ENCODE measurements around the gene FAM219B. TPM values are rescaled to one million over a fixed set of nuclear protein-coding genes. Genes with fewer than 3 reads are reported as not detected.

FAM219B gene
- total RNA-seq, 1 experiment from 2014 or later, result 64.3 TPM

GRCh38 chr15:74873036-74873755, 33.5 kb downstream of the FAM219B start, which contains the start of gene SCAMP2:
Gene SCAMP2, minus strand, starts transcription at chr15:74873365. Its CDS starts 110 bp downstream, at chr15:74873255.
- CTCF ChIA-PET, result interaction anchor here (1.0 kb wide), 1 partner anchor 28 kb away, joined by 4 read pairs; no protein-coding TSS in a partner anchor
- Histone ChIP-seq H3K4me3 (replicated peaks in 1 of 2; ENCODE audit: low read depth in 1 of 2, low read length in 2 of 2) (peak within 1 kb of the TSS; percentile 84 to 89), H4K20me1 (ENCODE audit: insufficient read depth) (no peaks in the 10 kb centered on the region), H3K79me2 (ENCODE audit: insufficient read depth, low read length) (peaks cover 46% of the 10 kb centered on the region), H3K4me2 (ENCODE audit: low read length) (peak within 1 kb of the TSS; percentile 98), H3K27me3 (ENCODE audit: insufficient read depth, low read length) (no peaks in the 10 kb centered on the region), H3K27ac (ENCODE audit: low read depth, low read length) (peak within 1 kb of the TSS; percentile 71), H3K4me1 (ENCODE audit: control insufficient read depth in 1 of 2, insufficient read depth in 2 of 2, low read length in 2 of 2) (peaks cover 0 to 26% of the 10 kb centered on the region in 2 experiments; a peak in 2 of 4 replicates), H3K9ac (ENCODE audit: low read length) (peak within 1 kb of the TSS; percentile 83), H3K9me2 (ENCODE audit: insufficient read depth) (no peaks in the 10 kb centered on the region), H2AFZ (ENCODE audit: low read depth, low read length, poor library complexity, severe bottlenecking) (peak within 1 kb of the TSS; percentile 71), H3K9me3 (ENCODE audit: control insufficient read depth in 1 of 2, insufficient read depth in 1 of 2, low read depth in 1 of 2, low read length in 2 of 2) (no peaks in the 10 kb centered on the region), H3K36me3 (ENCODE audit: control insufficient read depth in 1 of 2, insufficient read depth in 2 of 2, low read length in 2 of 2) (peaks cover 0 to 5% of the 10 kb centered on the region in 2 experiments; a peak in 1 of 4 replicates)
- peak; percentile 98 for ATAC-seq
- POLR2A ChIA-PET, result no interaction called here
- DNase-seq (ENCODE audit: low read depth, low spot score), result peak; percentile 91
- intact Hi-C loops (cut with micrococcal nuclease), result loop anchor here (2.0 kb wide), 1 partner anchor 30 kb away; the partner anchor contains the start of gene ULK3
- RAD21 ChIA-PET (ENCODE audit: low non-redundant PET in 1 of 2, low total read pairs in 2 of 2, uncharacterized antibody in 2 of 2, unreplicated experiment in 2 of 2), result no interaction called here
- TSS peak; percentile 87 for BruUV-seq (replicated peaks)
- TF ChIP-seq CEBPB (IDR thresholded peaks at IDR 0.05; ENCODE audit: low read depth), result no peak
- peak; percentile 20; the same call in 1 of the 2 replicates for TF ChIP-seq FOSL1 (IDR thresholded peaks at IDR 0.05; ENCODE audit: low read depth)
- peak; percentile 92 for TF ChIP-seq POLR2AphosphoS5 (IDR thresholded peaks at IDR 0.05; ENCODE audit: low read depth, low read length)
- TF ChIP-seq CBX3 (IDR thresholded peaks at IDR 0.05; ENCODE audit: low read depth), result no peak
- peak; percentile 82 for TF ChIP-seq SP1 (IDR thresholded peaks at IDR 0.05; ENCODE audit: low read depth)
- TF ChIP-seq RAD21 (IDR thresholded peaks at IDR 0.05; ENCODE audit: low read depth), result no peak
- TF ChIP-seq ZBTB33 (IDR thresholded peaks at IDR 0.05; ENCODE audit: extremely low read depth, insufficient replicate concordance, low read length), result no peak
- TF ChIP-seq EZH2phosphoT487 (IDR thresholded peaks at IDR 0.05; ENCODE audit: borderline replicate concordance), result no peak
- TF ChIP-seq JUND (IDR thresholded peaks at IDR 0.05), result no peak
- peak; percentile 37; the same call in 1 of the 2 replicates for TF ChIP-seq SIN3A (IDR thresholded peaks at IDR 0.05; ENCODE audit: low read depth)
- TF ChIP-seq CTCF (IDR thresholded peaks at IDR 0.05 in 2 of 3, conservative IDR thresholded peaks at IDR 0.05 in 1 of 3; ENCODE audit: borderline replicate concordance in 1 of 3, insufficient read depth in 1 of 3, low read depth in 2 of 3, low read length in 2 of 3), result no peak
- no peak for TF ChIP-seq TCF7L2 (IDR thresholded peaks at IDR 0.05; ENCODE audit: borderline replicate concordance, extremely low read depth, insufficient read depth, insufficient read length)
- peak; percentile 93 for TF ChIP-seq ELF1 (IDR thresholded peaks at IDR 0.05; ENCODE audit: borderline replicate concordance, low read depth)
- TF ChIP-seq EGR1 (IDR thresholded peaks at IDR 0.05; ENCODE audit: low read depth), result no peak
- TF ChIP-seq, protein P1, sequence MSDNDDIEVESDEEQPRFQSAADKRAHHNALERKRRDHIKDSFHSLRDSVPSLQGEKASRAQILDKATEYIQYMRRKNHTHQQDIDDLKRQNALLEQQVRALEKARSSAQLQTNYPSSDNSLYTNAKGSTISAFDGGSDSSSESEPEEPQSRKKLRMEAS (IDR thresholded peaks at IDR 0.05), result no peak; the same call in 1 of the 2 replicates
- no peak for TF ChIP-seq YY1 (IDR thresholded peaks at IDR 0.05; ENCODE audit: extremely low read depth, insufficient replicate concordance, low read depth, low read length)
- TF ChIP-seq, protein P2, sequence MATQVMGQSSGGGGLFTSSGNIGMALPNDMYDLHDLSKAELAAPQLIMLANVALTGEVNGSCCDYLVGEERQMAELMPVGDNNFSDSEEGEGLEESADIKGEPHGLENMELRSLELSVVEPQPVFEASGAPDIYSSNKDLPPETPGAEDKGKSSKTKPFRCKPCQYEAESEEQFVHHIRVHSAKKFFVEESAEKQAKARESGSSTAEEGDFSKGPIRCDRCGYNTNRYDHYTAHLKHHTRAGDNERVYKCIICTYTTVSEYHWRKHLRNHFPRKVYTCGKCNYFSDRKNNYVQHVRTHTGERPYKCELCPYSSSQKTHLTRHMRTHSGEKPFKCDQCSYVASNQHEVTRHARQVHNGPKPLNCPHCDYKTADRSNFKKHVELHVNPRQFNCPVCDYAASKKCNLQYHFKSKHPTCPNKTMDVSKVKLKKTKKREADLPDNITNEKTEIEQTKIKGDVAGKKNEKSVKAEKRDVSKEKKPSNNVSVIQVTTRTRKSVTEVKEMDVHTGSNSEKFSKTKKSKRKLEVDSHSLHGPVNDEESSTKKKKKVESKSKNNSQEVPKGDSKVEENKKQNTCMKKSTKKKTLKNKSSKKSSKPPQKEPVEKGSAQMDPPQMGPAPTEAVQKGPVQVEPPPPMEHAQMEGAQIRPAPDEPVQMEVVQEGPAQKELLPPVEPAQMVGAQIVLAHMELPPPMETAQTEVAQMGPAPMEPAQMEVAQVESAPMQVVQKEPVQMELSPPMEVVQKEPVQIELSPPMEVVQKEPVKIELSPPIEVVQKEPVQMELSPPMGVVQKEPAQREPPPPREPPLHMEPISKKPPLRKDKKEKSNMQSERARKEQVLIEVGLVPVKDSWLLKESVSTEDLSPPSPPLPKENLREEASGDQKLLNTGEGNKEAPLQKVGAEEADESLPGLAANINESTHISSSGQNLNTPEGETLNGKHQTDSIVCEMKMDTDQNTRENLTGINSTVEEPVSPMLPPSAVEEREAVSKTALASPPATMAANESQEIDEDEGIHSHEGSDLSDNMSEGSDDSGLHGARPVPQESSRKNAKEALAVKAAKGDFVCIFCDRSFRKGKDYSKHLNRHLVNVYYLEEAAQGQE (IDR thresholded peaks at IDR 0.05; ENCODE audit: low read depth), result no peak
- peak; percentile 74 for TF ChIP-seq POLR2A (IDR thresholded peaks at IDR 0.05; ENCODE audit: borderline replicate concordance, extremely low read depth, insufficient read depth, insufficient read length)
- no peak for TF ChIP-seq SRF (IDR thresholded peaks at IDR 0.05; ENCODE audit: low read depth)

Measured in HCT116 (cell line).